HCT116 (cell line): Measurements from ENCODE around the gene TGFBR3L. TPM values are rescaled to one million over a fixed set of nuclear protein-coding genes. Genes with fewer than 3 reads are reported as not detected.

ENCODE experiments used
- ATAC-seq: fragments of 200-7000 bp; cut with Tn5 transposase; 2 replicates; pipeline ENCODE4 v1.9.1; 2020; ENCODE audit warnings: mild to moderate bottlenecking, moderate library complexity
- BruUV-seq: library from RNA; stranded (reverse); fragments of 400-500 nt; replicated peaks from 2 replicates; lab custom pipeline; 2021; lab: Mats Ljungman, UMichigan
- CTCF ChIA-PET: fragments of 300-600 bp; sonication (Branson Sonifier 250); formaldehyde crosslinking; loops from one replicate; lab custom pipeline; 2021; ENCODE audit warnings: antibody characterized with exemption; lab: Charles Lee
- POLR2A ChIA-PET: fragments of 300-600, 350-600 bp; sonication (Branson Sonifier 250); formaldehyde crosslinking; loops from one replicate; lab custom pipeline; 2021; ENCODE audit warnings: antibody characterized with exemption; lab: Charles Lee
- RAD21 ChIA-PET, 2 experiments: fragments of 300-600 bp; sonication (Branson Sonifier 250); formaldehyde crosslinking; loops; one replicate each; lab custom pipeline; 2023; ENCODE audit warnings: low total read pairs in 2 of 2; ENCODE audit not compliant: uncharacterized antibody in 2 of 2, unreplicated experiment in 2 of 2, low non-redundant PET in 1 of 2; lab: Charles Lee
- DNase-seq: peaks from one replicate; pipeline ENCODE4 v3.0.0-alpha.2; 2010; ENCODE audit warnings: low read depth, low spot score
- H2AFZ ChIP-seq: fragments of 200-600 bp; shearing (Covaris generic), sonication (generic); 2 replicates; pipeline ENCODE4 v1.6.1; 2017; ENCODE audit warnings: low read depth, mixed run types, mixed read lengths, antibody characterized with exemption, low read length; ENCODE audit not compliant: poor library complexity, severe bottlenecking
- H3K27ac ChIP-seq: 2 replicates; pipeline ENCODE4 v1.5.1; 2012; ENCODE audit warnings: low read depth, low read length
- H3K27me3 ChIP-seq: fragments of 200-600 bp; sonication (generic); 2 replicates; pipeline ENCODE4 v1.6.1; 2016; ENCODE audit warnings: mixed run types, low read length, mixed read lengths; ENCODE audit not compliant: insufficient read depth
- H3K36me3 ChIP-seq, 2 experiments: fragments of 200-500 bp in 1 of 2; fragments of 200-600 bp in 1 of 2; sonication (Bioruptor generic) in 1 of 2; sonication (generic) in 1 of 2; 2 replicates each; pipeline versions ENCODE4 v1.5.1 to v1.6.1; 2014 to 2016; ENCODE audit warnings: low read length in 2 of 2, inconsistent platforms in 1 of 2, mixed read lengths in 1 of 2, mixed run types in 1 of 2; ENCODE audit not compliant: insufficient read depth in 2 of 2, control insufficient read depth in 1 of 2
- H3K4me1 ChIP-seq, 2 experiments: fragments of 200-600 bp in 1 of 2; sonication (generic) in 1 of 2; 2 replicates each; pipeline versions ENCODE4 v1.5.1 to v1.6.1; 2012 to 2017; ENCODE audit warnings: low read length in 2 of 2, inconsistent platforms in 1 of 2, mild to moderate bottlenecking in 1 of 2, mixed read lengths in 1 of 2, mixed run types in 1 of 2, moderate library complexity in 1 of 2; ENCODE audit not compliant: insufficient read depth in 2 of 2, control insufficient read depth in 1 of 2
- H3K4me2 ChIP-seq: fragments of 200-600 bp; sonication (generic); 2 replicates; pipeline ENCODE4 v1.6.1; 2017; ENCODE audit warnings: mixed run types, low read length, mixed read lengths
- H3K4me3 ChIP-seq, 2 experiments: fragments of 200-600 bp in 1 of 2; sonication (generic) in 1 of 2; replicated peaks in 1 of 2; 2 replicates each; pipeline ENCODE4 v1.5.1; 2011 to 2016; ENCODE audit warnings: low read length in 2 of 2, control low read depth in 1 of 2, low read depth in 1 of 2, mild to moderate bottlenecking in 1 of 2, mixed read lengths in 1 of 2, mixed run types in 1 of 2
- H3K79me2 ChIP-seq: fragments of 200-600 bp; sonication (generic); 2 replicates; pipeline ENCODE4 v1.6.1; 2017; ENCODE audit warnings: mild to moderate bottlenecking, mixed run types, low read length, moderate library complexity, mixed read lengths; ENCODE audit not compliant: insufficient read depth
- H3K9ac ChIP-seq: fragments of 200-600 bp; sonication (generic); 2 replicates; pipeline ENCODE4 v1.6.1; 2016; ENCODE audit warnings: low read length, mixed read lengths
- H3K9me2 ChIP-seq: fragments of 200-600 bp; sonication (generic), shearing (Covaris generic); 2 replicates; pipeline ENCODE4 v1.6.1; 2017; ENCODE audit warnings: mixed run types, mild to moderate bottlenecking, moderate library complexity; ENCODE audit not compliant: insufficient read depth
- H3K9me3 ChIP-seq, 2 experiments: fragments of 200-500 bp in 1 of 2; fragments of 200-600 bp in 1 of 2; sonication (Bioruptor generic) in 1 of 2; sonication (generic) in 1 of 2; 2 replicates each; pipeline ENCODE4 v1.6.1; 2014 to 2017; ENCODE audit warnings: low read length in 2 of 2, mixed read lengths in 2 of 2, inconsistent platforms in 1 of 2, low read depth in 1 of 2, mild to moderate bottlenecking in 1 of 2, mixed run types in 1 of 2, moderate library complexity in 1 of 2; ENCODE audit not compliant: control insufficient read depth in 1 of 2, insufficient read depth in 1 of 2
- H4K20me1 ChIP-seq: fragments of 200-600 bp; sonication (generic), shearing (Covaris generic); 2 replicates; pipeline ENCODE4 v1.6.1; 2017; ENCODE audit warnings: mixed run types, mild to moderate bottlenecking, moderate library complexity; ENCODE audit not compliant: insufficient read depth
- CEBPB ChIP-seq: IDR thresholded peaks from 2 replicates; pipeline ENCODE4 v1.6.1; 2012; ENCODE audit warnings: low read depth
- EGR1 ChIP-seq: IDR thresholded peaks from 2 replicates; pipeline ENCODE4 v1.6.1; 2012; ENCODE audit warnings: low read depth
- ELF1 ChIP-seq: IDR thresholded peaks from 2 replicates; pipeline ENCODE4 v1.6.1; 2012; ENCODE audit warnings: low read depth, borderline replicate concordance
- EZH2 ChIP-seq: fragments of 200-600 bp; sonication (generic); IDR thresholded peaks from 2 replicates; pipeline ENCODE4 v1.6.1; 2017; ENCODE audit warnings: antibody characterized with exemption, mixed run types
- JUND ChIP-seq: IDR thresholded peaks from 2 replicates; pipeline ENCODE4 v1.6.1; 2012
- POLR2A ChIP-seq: IDR thresholded peaks from 2 replicates; pipeline ENCODE4 v1.7.0; 2011; ENCODE audit warnings: borderline replicate concordance; ENCODE audit not compliant: insufficient read depth, insufficient read length; ENCODE audit errors: extremely low read depth
- POLR2AphosphoS5 ChIP-seq: IDR thresholded peaks from 2 replicates; pipeline ENCODE4 v1.6.1; 2011; ENCODE audit warnings: mild to moderate bottlenecking, low read depth, low read length, moderate library complexity
- SIN3A ChIP-seq: IDR thresholded peaks from 2 replicates; pipeline ENCODE4 v1.6.1; 2012; ENCODE audit warnings: low read depth
- SP1 ChIP-seq: IDR thresholded peaks from 2 replicates; pipeline ENCODE4 v1.6.1; 2012; ENCODE audit warnings: low read depth
- SRF ChIP-seq: IDR thresholded peaks from 2 replicates; pipeline ENCODE4 v1.6.1; 2012; ENCODE audit warnings: low read depth
- TCF7L2 ChIP-seq: IDR thresholded peaks from 2 replicates; pipeline ENCODE4 v1.7.0; 2011; ENCODE audit warnings: borderline replicate concordance, inconsistent platforms; ENCODE audit not compliant: insufficient read depth, insufficient read length; ENCODE audit errors: extremely low read depth
- YY1 ChIP-seq: IDR thresholded peaks from 2 replicates; pipeline ENCODE4 v1.6.1; 2011; ENCODE audit warnings: low read length, low read depth, moderate library complexity, mild to moderate bottlenecking; ENCODE audit not compliant: insufficient replicate concordance; ENCODE audit errors: extremely low read depth
- ZNF274 ChIP-seq: fragments of 200-500 bp; sonication (Bioruptor generic); IDR thresholded peaks from 2 replicates; pipeline ENCODE4 v1.6.1; 2014; ENCODE audit warnings: mild to moderate bottlenecking, low read depth, low read length, inconsistent platforms
- intact Hi-C: fragments of 100-400 bp; cut with micrococcal nuclease; formaldehyde crosslinking; loops from 2 replicates; pipeline ENCODE4 v1.10.0; 2022
- total RNA-seq: library from RNA; stranded (reverse); gene quantifications from one replicate; pipeline ENCODE4 v1.2.1, GENCODE V29; 2021; ENCODE audit not compliant: unreplicated experiment
- TF ChIP-seq, protein P1 (sequence below): IDR thresholded peaks from 2 replicates; pipeline ENCODE4 v1.6.1; 2012

Gene TGFBR3L
- total RNA-seq, 1 experiment from 2014 or later, result 30.9 TPM

DNA sequence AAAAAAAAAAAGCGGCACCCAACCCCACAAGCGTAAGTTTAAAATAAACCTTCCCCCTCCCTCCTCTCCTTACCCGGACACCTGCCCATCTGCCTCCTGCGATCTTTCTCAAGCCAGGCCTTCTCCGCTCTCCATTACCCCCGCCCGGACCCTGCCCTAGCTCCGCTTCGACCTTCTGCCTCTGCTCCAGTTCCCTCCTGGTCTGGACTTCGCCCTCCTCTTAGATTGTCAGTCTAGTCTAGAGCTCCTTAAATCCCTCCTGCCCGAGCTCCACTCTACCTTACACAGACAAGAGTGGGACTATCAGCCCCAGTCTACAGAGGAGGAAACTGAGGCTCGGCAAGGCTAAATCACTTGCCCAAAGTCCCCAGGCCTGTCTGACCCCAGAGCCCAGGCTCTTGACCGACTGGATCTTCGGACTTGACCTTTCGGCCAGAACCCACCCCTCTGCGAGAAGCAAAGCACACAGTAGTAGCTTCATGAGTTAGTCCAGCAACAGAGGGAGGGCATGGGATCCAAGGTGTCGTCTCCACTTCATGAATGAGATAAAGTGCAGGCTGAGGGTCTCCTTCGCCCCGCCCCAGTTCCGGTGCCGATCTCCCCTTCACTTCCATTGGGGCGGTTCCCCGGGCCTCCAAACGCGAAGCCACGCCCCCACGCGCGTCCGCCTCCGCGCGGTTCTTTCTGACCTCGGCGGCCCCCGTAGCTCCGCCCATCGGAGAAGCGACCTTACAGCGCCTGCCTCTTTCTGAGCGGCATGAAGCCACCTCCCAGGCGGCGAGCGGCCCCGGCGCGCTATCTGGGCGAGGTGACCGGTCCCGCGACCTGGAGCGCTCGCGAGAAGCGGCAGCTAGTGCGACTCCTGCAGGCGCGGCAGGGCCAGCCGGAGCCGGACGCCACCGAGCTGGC, 5.2 kb downstream of the TGFBR3L start, which contains the start of gene SNAPC2:
Gene SNAPC2 (plus strand): TSS at position 729 of the 909 bp plus-strand sequence. CDS start 29 bp downstream, at position 758.
- TSS peak; percentile 80 for BruUV-seq
- H3K4me3 ChIP-seq, result peak within 1 kb of the TSS; percentile 66 to 74

More for the DNA sequence above, 5.2 kb downstream of the TGFBR3L start, which contains the start of gene SNAPC2:
- TF ChIP-seq JUND (no peak), POLR2A (no peak), ELF1 (no peak), EGR1 (peak; percentile 93), TCF7L2 (peak; percentile 45), SRF (no peak), POLR2AphosphoS5 (peak; percentile 62), SP1 (peak; percentile 88), SIN3A (peak; percentile 58; the same call in 1 of the 2 replicates), YY1 (peak; percentile 17), ZNF274 (no peak), CEBPB (no peak), EZH2 (no peak)
- TF ChIP-seq, protein P1, sequence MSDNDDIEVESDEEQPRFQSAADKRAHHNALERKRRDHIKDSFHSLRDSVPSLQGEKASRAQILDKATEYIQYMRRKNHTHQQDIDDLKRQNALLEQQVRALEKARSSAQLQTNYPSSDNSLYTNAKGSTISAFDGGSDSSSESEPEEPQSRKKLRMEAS, result peak; percentile 77; the same call in 1 of the 2 replicates
- Histone ChIP-seq H4K20me1 (no peaks in the 10 kb centered on the region), H3K79me2 (peaks cover 10% of the 10 kb centered on the region; the same call in 1 of the 2 replicates), H3K9me2 (no peaks in the 10 kb centered on the region), H3K4me2 (peak within 1 kb of the TSS; percentile 91), H3K27me3 (no peaks in the 10 kb centered on the region), H3K9me3 (no peaks in the 10 kb centered on the region), H2AFZ (no peak within 1 kb of the TSS), H3K9ac (peak within 1 kb of the TSS; percentile 89), H3K4me1 (peaks cover 21 to 61% of the 10 kb centered on the region in 2 experiments; a peak in 3 of 4 replicates), H3K27ac (peak within 1 kb of the TSS; percentile 89), H3K36me3 (peaks cover 0 to 12% of the 10 kb centered on the region in 2 experiments; a peak in 3 of 4 replicates)
- intact Hi-C loops, result loop anchor here (1.0 to 5.0 kb wide), 2 partner anchors 50 to 68 kb away; no protein-coding TSS in a partner anchor
- DNase-seq, result peak; percentile 92
- CTCF ChIA-PET, result interaction anchor here (0.6 to 5.2 kb wide), 17 partner anchors 8 to 566 kb away, joined by 3 to 41 read pairs (median 4); partner anchors contain the start of genes MAP2K7, TIMM44 and TRAPPC5
- POLR2A ChIA-PET, result interaction anchor here (0.6 to 2.7 kb wide), 18 partner anchors 10 to 1409 kb away, joined by 3 to 33 read pairs (median 6); partner anchors contain the start of genes LRRC8E, MAP2K7 and TIMM44
- ATAC-seq, result peak; percentile 61
- RAD21 ChIA-PET, result interaction anchor here (0.6 to 2.0 kb wide), 9 partner anchors 9 to 578 kb away, joined by 3 to 9 read pairs (median 6); partner anchors contain the start of gene TIMM44 (in 1 of the 2)
